ENCODE data around the gene ARRDC4. TPM values are rescaled to one million over a fixed set of nuclear protein-coding genes. Genes with fewer than 3 reads are reported as not detected.

ARRDC4 gene
- total and polyA plus RNA-seq, 2 of the 4 experiments (the other 2 are of a cell fraction) = 5.3 to 9.1 TPM

DNA sequence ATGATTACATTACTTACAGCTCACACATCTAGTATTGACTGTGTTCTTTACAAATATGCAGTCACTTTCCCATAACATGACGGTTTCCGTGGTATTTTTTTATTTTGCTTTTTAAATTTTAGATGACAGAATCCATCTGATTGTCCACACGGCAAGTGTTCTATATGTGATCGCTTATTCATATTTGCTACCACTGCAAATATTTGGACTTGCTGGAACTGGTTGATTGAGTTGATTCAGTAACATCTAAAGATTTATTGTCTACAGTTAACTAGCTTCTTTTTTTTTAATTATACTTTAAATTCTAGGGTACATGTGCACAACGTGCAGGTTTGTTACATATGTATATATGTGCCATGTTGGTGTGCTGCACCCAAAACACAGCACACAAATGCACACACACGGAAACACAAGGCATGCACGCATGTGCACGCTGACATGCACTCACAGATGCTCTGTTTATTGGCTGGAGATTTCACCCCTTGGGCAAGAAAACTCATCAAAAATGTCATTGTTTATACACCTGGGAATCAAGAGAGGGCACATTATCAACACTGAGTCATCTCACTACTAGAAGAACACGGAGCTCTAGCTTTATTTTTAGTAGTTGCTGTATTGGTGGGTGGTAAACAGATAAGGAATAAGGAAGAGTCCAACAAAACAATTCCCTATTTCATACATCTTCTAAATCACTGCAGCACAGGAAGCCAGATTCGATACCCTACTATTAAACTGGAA lies 16.4 kb downstream of the ARRDC4 start:
- Histone ChIP-seq H3K9me3 (ENCODE audit: control insufficient read depth, insufficient read depth, low read length) (no peaks in the 10 kb centered on the region), H3K4me3 (ENCODE audit: insufficient read depth, low read depth, low read length) (no peak overlapping the region), H3K4me2 (ENCODE audit: low read depth, low read length) (no peak overlapping the region), H3K9ac (ENCODE audit: low read depth, low read length) (no peak overlapping the region), H4K91ac (ENCODE audit: insufficient read depth, low read depth, low read length) (no peak overlapping the region), H2AK5ac (ENCODE audit: low read depth, low read length) (no peak overlapping the region), H3K4ac (ENCODE audit: low read depth, low read length) (no peak overlapping the region), H3K23ac (ENCODE audit: low read depth, low read length) (no peak overlapping the region), H3K79me1 (ENCODE audit: low read depth in 1 of 2, low read length in 2 of 2) (no peaks in the 10 kb centered on the region), H2BK5ac (ENCODE audit: low read depth, low read length, poor library complexity, severe bottlenecking) (no peak overlapping the region), H3K56ac (ENCODE audit: extremely low read depth, insufficient read depth, low read length) (no peak overlapping the region), H2BK120ac (ENCODE audit: low read depth, low read length) (no peak overlapping the region), H3K14ac (replicated peaks; ENCODE audit: low read depth, low read length) (no peak overlapping the region), H3K9me1 (ENCODE audit: insufficient read depth, low read length) (no peaks in the 10 kb centered on the region), H3K36me3 (ENCODE audit: control insufficient read depth, insufficient read depth, low read length) (no peaks in the 10 kb centered on the region), H2AK9ac (replicated peaks; ENCODE audit: low read depth, low read length, poor library complexity) (no peak overlapping the region), H2BK15ac (ENCODE audit: low read depth, low read length) (no peak overlapping the region), H2AFZ (replicated peaks; ENCODE audit: low read length, poor library complexity) (no peak overlapping the region), H3K18ac (ENCODE audit: low read depth, low read length) (no peak overlapping the region), H3K27ac (ENCODE audit: insufficient read depth, low read length) (no peak overlapping the region), H4K5ac (ENCODE audit: low read depth, low read length) (no peak overlapping the region), H4K8ac (ENCODE audit: low read depth in 2 of 2, low read length in 2 of 2) (no peak overlapping the region), H3K4me1 (ENCODE audit: control insufficient read depth, insufficient read depth, low read length) (no peaks in the 10 kb centered on the region), H2BK20ac (ENCODE audit: low read depth, low read length) (no peak overlapping the region), H4K20me1 (ENCODE audit: insufficient read depth, low read length) (no peaks in the 10 kb centered on the region), H3K27me3 (ENCODE audit: control insufficient read depth, insufficient read depth, low read length) (no peaks in the 10 kb centered on the region)
- dilution Hi-C loops (cut with HindIII; ENCODE audit: low sequenced_read_pairs, unreplicated experiment) (no loop called here), intact Hi-C loops (cut with micrococcal nuclease) (no loop called here), in situ Hi-C loops (cut with MboI; ENCODE audit: low sequenced_read_pairs) (no loop called here)
- BruUV-seq (replicated peaks) = no TSS peak
- DNase-seq (no peak), ATAC-seq (ENCODE audit: low read depth) (no peak)
- WGBS, 2 experiments (ENCODE audit: extremely low coverage in 2 of 2, insufficient read length in 1 of 2) = no CpG with 5 or more reads among the region's 10 CpGs
- CTCF ChIA-PET = no interaction called here
- TF ChIP-seq RAD21 (IDR thresholded peaks at IDR 0.05; ENCODE audit: low read length) = no peak
- no peak for TF ChIP-seq RCOR1 (IDR thresholded peaks at IDR 0.05; ENCODE audit: insufficient replicate concordance, low read length)
- no peak for TF ChIP-seq ELK1 (IDR thresholded peaks at IDR 0.05; ENCODE audit: borderline replicate concordance, low read depth, low read length)
- no peak for TF ChIP-seq MAZ (IDR thresholded peaks at IDR 0.05; ENCODE audit: borderline replicate concordance, low read depth, low read length)
- no peak for TF ChIP-seq NFE2L2 (IDR thresholded peaks at IDR 0.05; ENCODE audit: low read depth, low read length)
- TF ChIP-seq SMC3 (IDR thresholded peaks at IDR 0.05; ENCODE audit: low read depth, low read length) = no peak
- TF ChIP-seq CHD1 (IDR thresholded peaks at IDR 0.05; ENCODE audit: low read depth, low read length) = no peak
- no peak for TF ChIP-seq MXI1 (IDR thresholded peaks at IDR 0.05; ENCODE audit: borderline replicate concordance, low read depth, low read length)
- TF ChIP-seq MAFK (IDR thresholded peaks at IDR 0.05; ENCODE audit: low read depth, low read length) = no peak
- POLR2A ChIA-PET (ENCODE audit: unreplicated experiment) = no interaction called here

Measured in IMR-90 (cell line).